A549 (cell line): ENCODE measurements around the gene CREB5. TPM values are rescaled to one million over a fixed set of nuclear protein-coding genes. Genes with fewer than 3 reads are reported as not detected.

Experiments used
- ATAC-seq, 2 experiments: fragments of 200-7000 bp in 1 of 2; fragments of >200 bp in 1 of 2; cut with Nextera tagmentation in 1 of 2; cut with Tn5 transposase in 1 of 2; 3 replicates each; pipeline versions ENCODE4 v1.8.0 to v1.9.1; 2018 to 2020; ENCODE audit warnings: mild to moderate bottlenecking in 1 of 2, moderate library complexity in 1 of 2
- CTCF ChIA-PET: fragments of 300-600 bp; sonication (Branson Sonifier 250); formaldehyde crosslinking; extraction: SDS; loops from one replicate; lab custom pipeline; 2021; ENCODE audit warnings: antibody characterized with exemption, inconsistent platforms; lab: Yijun Ruan, JAX
- POLR2A ChIA-PET: fragments of 350-600 bp; formaldehyde crosslinking; extraction: SDS; loops from one replicate; lab custom pipeline; 2021; ENCODE audit warnings: antibody characterized with exemption, inconsistent platforms; lab: Yijun Ruan, JAX
- DNase-seq, 2 experiments: peaks; one replicate each; pipeline versions ENCODE4 v3.0.0 to v3.0.0-alpha.2; 2011 to 2016; ENCODE audit warnings: low read depth in 1 of 2, low spot score in 1 of 2
- FAIRE-seq: peaks from 2 replicates; lab custom pipeline; 2011; peaks lifted over from hg19 to GRCh38; lab: Jason Lieb, UNC
- H3K27ac ChIP-seq, 2 experiments: fragments of >200 bp; sonication (Bioruptor Twin); formaldehyde crosslinking; 3 replicates each; pipeline ENCODE4 v1.5.1; 2016 to 2017
- H3K4me1 ChIP-seq: fragments of >200 bp; sonication (Bioruptor Twin); formaldehyde crosslinking; 3 replicates; pipeline ENCODE4 v1.6.1; 2016
- H3K4me2 ChIP-seq: fragments of >200 bp; sonication (Bioruptor Twin); formaldehyde crosslinking; 3 replicates; pipeline ENCODE4 v1.6.1; 2016
- H3K4me3 ChIP-seq: fragments of >200 bp; sonication (Bioruptor Twin); formaldehyde crosslinking; 3 replicates; pipeline ENCODE4 v1.5.1; 2016
- H3K9me3 ChIP-seq: fragments of >200 bp; sonication (Bioruptor Twin); formaldehyde crosslinking; 3 replicates; pipeline ENCODE4 v1.6.1; 2016
- CEBPB ChIP-seq, 2 experiments: fragments of >200 bp in 1 of 2; sonication (Bioruptor Twin) in 1 of 2; formaldehyde crosslinking in 1 of 2; IDR thresholded peaks; 2 replicates each; pipeline ENCODE4 v1.6.1; 2012 to 2016
- CHD2 ChIP-seq: fragments of 150-350 bp; IDR thresholded peaks from 2 replicates; pipeline ENCODE4 v1.6.1; 2014; ENCODE audit warnings: low read length; ENCODE audit not compliant: partially characterized antibody
- CHD4 ChIP-seq: fragments of 200-600 bp; sonication (generic); IDR thresholded peaks from 2 replicates; pipeline ENCODE4 v1.6.1; 2016; ENCODE audit warnings: antibody characterized with exemption, mild to moderate bottlenecking, borderline replicate concordance
- ELK1 ChIP-seq: fragments of 150-350 bp; IDR thresholded peaks from 2 replicates; pipeline ENCODE4 v1.6.1; 2014; ENCODE audit warnings: low read depth, mild to moderate bottlenecking, low read length
- FOSL2 ChIP-seq, 2 experiments: fragments of 450-650 bp in 1 of 2; fragments of >200 bp in 1 of 2; sonication (Bioruptor Twin) in 1 of 2; formaldehyde crosslinking; IDR thresholded peaks; 2 replicates each; pipeline versions ENCODE4 v1.5.0 to v1.6.1; 2016 to 2020; ENCODE audit warnings: mild to moderate bottlenecking in 1 of 2, moderate library complexity in 1 of 2
- FOXS1 ChIP-seq: fragments of 250-450 bp; sonication (Bioruptor Pico); IDR thresholded peaks from 2 replicates; pipeline ENCODE4 v1.5.0; 2020; ENCODE audit warnings: mild to moderate bottlenecking, moderate library complexity
- HDAC2 ChIP-seq: fragments of 200-600 bp; sonication (generic); IDR thresholded peaks from 2 replicates; pipeline ENCODE4 v1.6.1; 2016
- HES2 ChIP-seq: fragments of >200 bp; sonication (Bioruptor Twin); formaldehyde crosslinking; IDR thresholded peaks from 2 replicates; pipeline ENCODE4 v1.6.1; 2016
- HOXA7 ChIP-seq: fragments of 250-450 bp; sonication (Bioruptor Pico); IDR thresholded peaks from 2 replicates; pipeline ENCODE4 v1.5.0; 2020; ENCODE audit warnings: mild to moderate bottlenecking, moderate library complexity
- JUNB ChIP-seq: fragments of >200 bp; sonication (Bioruptor Twin); formaldehyde crosslinking; IDR thresholded peaks from 2 replicates; pipeline ENCODE4 v1.6.1; 2016
- NFE2L2 ChIP-seq: fragments of 150-350 bp; conservative IDR thresholded peaks from 2 replicates; pipeline ENCODE4 v1.6.1; 2014; ENCODE audit warnings: low read length
- PBX3 ChIP-seq: IDR thresholded peaks from 2 replicates; pipeline ENCODE4 v1.6.1; 2012
- POLR2AphosphoS2 ChIP-seq: conservative IDR thresholded peaks from 2 replicates; pipeline ENCODE4 v1.6.1; 2012; ENCODE audit warnings: low read length, improper control_type of control experiment, inconsistent platforms
- RAD21 ChIP-seq, 2 experiments: fragments of >200 bp in 1 of 2; sonication (Bioruptor Twin) in 1 of 2; formaldehyde crosslinking in 1 of 2; IDR thresholded peaks in 1 of 2; conservative IDR thresholded peaks in 1 of 2; 2 replicates in 1 of 2; 3 replicates in 1 of 2; pipeline ENCODE4 v1.6.1; 2012 to 2018; ENCODE audit warnings: inconsistent platforms in 1 of 2
- RARB ChIP-seq: fragments of 250-450 bp; sonication (Bioruptor Pico); IDR thresholded peaks from 2 replicates; pipeline ENCODE4 v1.8.0; 2021; ENCODE audit warnings: mild to moderate bottlenecking, moderate library complexity
- RCOR1 ChIP-seq: fragments of 150-350 bp; IDR thresholded peaks from 2 replicates; pipeline ENCODE4 v1.6.1; 2014; ENCODE audit warnings: antibody characterized with exemption, low read length, low read depth
- WGBS: methylation state at CpG from one replicate; pipeline ENCODE4 v1.1.6; 2017; ENCODE audit errors: missing lambda C conversion rate; 5-methylcytosine and 5-hydroxymethylcytosine counted together
- polyA plus RNA-seq, 4 experiments: library from polyadenylated mRNA; depleted of rRNA in 3 of 4; stranded (reverse); fragments of >200 nt; fragmentation: RNase III in 1 of 4; extraction: RNeasy Plus Mini Kit Qiagen cat#74134 plus additional on column Dnase treatment in 1 of 4; gene quantifications; 2 replicates in 3 of 4; 3 replicates in 1 of 4; pipeline ENCODE4 v1.2.3, GENCODE V29; 2011 to 2017

CREB5 gene
- polyA plus RNA-seq, 2 of the 4 experiments (the other 2 are of a cell fraction): 0.61 to 1.5 TPM

GRCh38 chr7:28739128-28739527, 326.8 kb downstream of the CREB5 start:
- Histone ChIP-seq H3K4me1 (no peaks in the 10 kb centered on the region), H3K4me2 (no peak overlapping the region), H3K27ac (no peak overlapping the region), H3K4me3 (no peak overlapping the region), H3K9me3 (no peaks in the 10 kb centered on the region)
- POLR2A ChIA-PET: no interaction called here
- FAIRE-seq: no peak
- no peak for ATAC-seq
- 93% methylated on average over 3 of the region's 3 CpGs for WGBS
- CTCF ChIA-PET: interaction anchor here (1.4 kb wide), 1 partner anchor 10 kb away, joined by 4 read pairs; no protein-coding TSS in a partner anchor
- DNase-seq: no peak
- TF ChIP-seq RARB (CRISPR knock-in tag) (no peak), FOXS1 (CRISPR knock-in tag) (no peak), HES2 (no peak), PBX3 (no peak), HDAC2 (no peak), RCOR1 (no peak)
- TF ChIP-seq, all 56 proteins: peak for 0

- H3K4me1 ChIP-seq: no peaks in the 10 kb centered on the region
- no peak overlapping the region for H3K4me2 ChIP-seq
- 69% methylated on average over 5 of the region's 5 CpGs for WGBS
- H3K4me3 ChIP-seq: no peak overlapping the region
- POLR2A ChIA-PET: no interaction called here
- FAIRE-seq (no peak), ATAC-seq (no peak), DNase-seq (no peak)
- CTCF ChIA-PET: no interaction called here
- no peak overlapping the region for H3K27ac ChIP-seq
- H3K9me3 ChIP-seq: no peaks in the 10 kb centered on the region
- TF ChIP-seq JUNB: no peak
- TF ChIP-seq RAD21 (conservative IDR thresholded peaks at IDR 0.05 in 1 of 2, IDR thresholded peaks at IDR 0.05 in 1 of 2): no peak
- TF ChIP-seq CEBPB (IDR thresholded peaks at IDR 0.05): no peak
- TF ChIP-seq NFE2L2: no peak
These were observed 327.5 kb downstream of the CREB5 start for GRCh38 chr7:28739826-28740225.

GRCh38 chr7:28744951-28745350, 332.6 kb downstream of the CREB5 start:
- H3K9me3 ChIP-seq: no peaks in the 10 kb centered on the region
- POLR2A ChIA-PET: no interaction called here

GRCh38 chr7:28745351-28745750, 333.0 kb downstream of the CREB5 start:
- ATAC-seq: no peak

More at GRCh38 chr7:28744951-28745350, 332.6 kb downstream of the CREB5 start:
- no peak for FAIRE-seq
- no peak for DNase-seq
- no peak for TF ChIP-seq CHD2
- no peak for TF ChIP-seq ELK1
- no peak for TF ChIP-seq RARB (CRISPR knock-in tag)
- TF ChIP-seq FOSL2 (IDR thresholded peaks at IDR 0.05): no peak
- TF ChIP-seq FOSL2 (CRISPR knock-in tag; IDR thresholded peaks at IDR 0.05): no peak
- no peak for TF ChIP-seq CHD4
- no peak for TF ChIP-seq POLR2AphosphoS2
- Histone ChIP-seq H3K27ac (no peak overlapping the region), H3K4me2 (no peak overlapping the region), H3K4me3 (no peak overlapping the region), H3K4me1 (peaks cover 8% of the 10 kb centered on the region; the same call in 1 of the 3 replicates)
- CTCF ChIA-PET: no interaction called here
- no peak for ATAC-seq
- 48% methylated on average over 4 of the region's 4 CpGs for WGBS

More at GRCh38 chr7:28745351-28745750, 333.0 kb downstream of the CREB5 start:
- Histone ChIP-seq H3K4me3 (no peak overlapping the region), H3K27ac (no peak overlapping the region), H3K9me3 (no peaks in the 10 kb centered on the region), H3K4me1 (peaks cover 8% of the 10 kb centered on the region; the same call in 1 of the 3 replicates), H3K4me2 (no peak overlapping the region)
- no peak for FAIRE-seq
- CTCF ChIA-PET: no interaction called here
- POLR2A ChIA-PET: no interaction called here
- no peak for DNase-seq
- TF ChIP-seq HOXA7 (CRISPR knock-in tag): no peak
- TF ChIP-seq HES2: no peak
- TF ChIP-seq FOXS1 (CRISPR knock-in tag): no peak
- TF ChIP-seq, all 56 proteins: peak for 0
- WGBS: 60% methylated on average over 3 of the region's 3 CpGs
